MM.1S (cell line): Measurements from ENCODE around the gene KIF5A.

Experiments
- DNase-seq: peaks from one replicate; pipeline ENCODE4 v3.0.0-alpha.2; 2015
- H2AFZ ChIP-seq: fragments of 300-600 bp; sonication (generic); 2 replicates; pipeline ENCODE4 v1.6.0; 2016; ENCODE audit warnings: antibody characterized with exemption, low read length
- H3F3A ChIP-seq: fragments of 300-600 bp; sonication (generic); 2 replicates; pipeline ENCODE4 v1.6.1; 2016; ENCODE audit warnings: mild to moderate bottlenecking, antibody characterized with exemption, low read length, moderate library complexity, mixed read lengths; ENCODE audit not compliant: insufficient read depth
- H3K27ac ChIP-seq: fragments of 300-600 bp; sonication (generic); 2 replicates; pipeline ENCODE4 v1.5.1; 2016; ENCODE audit warnings: mild to moderate bottlenecking, low read length
- H3K27me3 ChIP-seq: fragments of 300-600 bp; sonication (generic); replicated peaks from 2 replicates; pipeline ENCODE4 v1.6.0; 2016; ENCODE audit warnings: low read length; ENCODE audit not compliant: insufficient read depth
- H3K36me3 ChIP-seq: fragments of 300-600 bp; sonication (generic); replicated peaks from 2 replicates; pipeline ENCODE4 v1.6.1; 2016; ENCODE audit warnings: mild to moderate bottlenecking, low read length, mixed read lengths; ENCODE audit not compliant: insufficient read depth
- H3K4me1 ChIP-seq: fragments of 300-600 bp; sonication (generic); 2 replicates; pipeline ENCODE4 v1.6.1; 2016; ENCODE audit warnings: low read length, mixed read lengths
- H3K4me2 ChIP-seq: fragments of 300-600 bp; sonication (generic); 2 replicates; pipeline ENCODE4 v1.6.0; 2016; ENCODE audit warnings: low read depth, low read length
- H3K4me3 ChIP-seq: fragments of 300-600 bp; sonication (generic); 2 replicates; pipeline ENCODE4 v1.5.1; 2016; ENCODE audit warnings: low read length, mixed read lengths
- H3K79me2 ChIP-seq: fragments of 300-600 bp; sonication (generic); 2 replicates; pipeline ENCODE4 v1.6.1; 2016; ENCODE audit warnings: mixed run types, low read length, mixed read lengths
- H3K9ac ChIP-seq: fragments of 300-600 bp; sonication (generic); 2 replicates; pipeline ENCODE4 v1.6.1; 2016; ENCODE audit warnings: low read length, mixed read lengths
- H3K9me2 ChIP-seq: fragments of 300-600 bp; sonication (generic); replicated peaks from 2 replicates; pipeline ENCODE4 v1.6.1; 2016; ENCODE audit warnings: mild to moderate bottlenecking, low read length, mixed read lengths; ENCODE audit not compliant: insufficient read depth
- H3K9me3 ChIP-seq: fragments of 300-600 bp; sonication (generic); replicated peaks from 2 replicates; pipeline ENCODE4 v1.6.1; 2016; ENCODE audit warnings: mild to moderate bottlenecking, low read length, mixed read lengths; ENCODE audit not compliant: insufficient read depth
- H4K20me1 ChIP-seq: fragments of 300-600 bp; sonication (generic); 2 replicates; pipeline ENCODE4 v1.6.1; 2016; ENCODE audit warnings: mild to moderate bottlenecking, low read length, moderate library complexity, mixed read lengths; ENCODE audit not compliant: insufficient read depth
- CTCF ChIP-seq: fragments of 300-600 bp; sonication (generic); IDR thresholded peaks from 2 replicates; pipeline ENCODE4 v1.5.1; 2016; ENCODE audit warnings: antibody characterized with exemption, low read length, mixed read lengths
- EZH2 ChIP-seq: fragments of 300-600 bp; sonication (generic); optimal IDR thresholded peaks from 2 replicates; pipeline ENCODE3; 2017; ENCODE audit warnings: low read depth, mild to moderate bottlenecking, antibody characterized with exemption, low read length, mixed read lengths
- EZH2phosphoT487 ChIP-seq: fragments of 300-600 bp; sonication (generic); IDR thresholded peaks from 2 replicates; pipeline ENCODE4 v1.6.1; 2018; ENCODE audit warnings: antibody characterized with exemption, low read length

Gene KIF5A

DNA sequence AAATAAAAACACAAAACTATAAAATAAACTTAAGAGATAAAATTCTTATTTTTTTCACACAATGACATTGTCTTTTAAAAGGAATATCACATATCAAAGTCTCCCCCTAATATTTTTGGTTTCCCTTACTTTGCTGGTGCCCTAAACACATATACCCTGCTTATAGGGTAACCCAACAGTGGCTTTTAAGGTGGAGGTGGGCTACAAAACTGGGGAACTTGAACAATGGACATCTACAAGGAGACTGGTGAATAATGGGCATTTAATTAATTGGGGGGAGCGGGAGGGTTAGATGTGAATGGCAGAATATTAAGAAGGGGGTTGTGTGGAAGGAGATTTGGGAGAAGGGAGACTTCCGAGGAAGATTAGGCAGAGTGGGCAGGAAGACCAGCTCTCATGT is 73.5 kb downstream of the KIF5A start:
- H3K4me2 ChIP-seq, result no peak overlapping the region
- H3K9me2 ChIP-seq, result no peaks in the 10 kb centered on the region
- H3K79me2 ChIP-seq, result no peaks in the 10 kb centered on the region
- TF ChIP-seq CTCF, result no peak
- TF ChIP-seq EZH2, result no peak
- TF ChIP-seq EZH2phosphoT487, result no peak
- H3K9ac ChIP-seq, result no peak overlapping the region
- H3F3A ChIP-seq, result no peaks in the 10 kb centered on the region
- no peaks in the 10 kb centered on the region for H4K20me1 ChIP-seq
- H3K4me3 ChIP-seq, result no peak overlapping the region
- no peaks in the 10 kb centered on the region for H3K36me3 ChIP-seq
- DNase-seq, result no peak
- no peak overlapping the region for H2AFZ ChIP-seq
- H3K9me3 ChIP-seq, result no peaks in the 10 kb centered on the region
- no peak overlapping the region for H3K27ac ChIP-seq
- peaks cover 43% of the 10 kb centered on the region for H3K27me3 ChIP-seq
- H3K4me1 ChIP-seq, result peaks cover 6% of the 10 kb centered on the region

DNA sequence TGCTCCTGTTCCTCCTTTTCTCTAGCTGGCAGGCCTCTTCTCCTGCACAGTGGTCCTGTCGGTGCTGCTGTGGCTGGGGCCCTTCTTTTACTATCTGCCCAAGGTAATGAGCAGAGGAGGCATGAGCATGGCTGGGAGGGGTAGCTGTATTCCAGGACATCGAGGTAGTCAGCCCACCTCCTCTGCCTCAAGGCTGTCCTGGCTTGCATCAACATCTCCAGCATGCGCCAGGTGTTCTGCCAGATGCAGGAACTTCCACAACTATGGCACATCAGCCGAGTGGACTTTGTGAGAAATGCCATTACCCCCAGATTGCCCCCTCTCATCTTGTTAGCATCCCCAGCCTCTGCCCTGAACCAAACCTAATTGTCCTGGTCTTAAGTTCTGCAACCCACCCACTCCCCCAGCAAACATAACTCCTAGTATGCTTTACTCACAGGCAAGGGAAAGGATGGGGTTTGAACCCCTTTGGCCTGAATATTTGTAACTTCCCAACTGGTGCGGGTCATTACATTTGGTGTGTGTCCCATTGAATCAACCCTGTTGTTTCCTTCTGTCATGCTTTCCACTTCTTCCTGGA is 74.1 kb downstream of the KIF5A start:
- no peak for TF ChIP-seq CTCF
- no peaks in the 10 kb centered on the region for H3K79me2 ChIP-seq
- H3F3A ChIP-seq, result no peaks in the 10 kb centered on the region
- no peak overlapping the region for H3K9ac ChIP-seq
- H3K27ac ChIP-seq, result no peak overlapping the region
- H4K20me1 ChIP-seq, result no peaks in the 10 kb centered on the region
- no peak overlapping the region for H3K4me2 ChIP-seq
- no peaks in the 10 kb centered on the region for H3K9me3 ChIP-seq
- H3K4me3 ChIP-seq, result no peak overlapping the region
- H2AFZ ChIP-seq, result no peak overlapping the region
- no peaks in the 10 kb centered on the region for H3K9me2 ChIP-seq
- peaks cover 40% of the 10 kb centered on the region for H3K27me3 ChIP-seq
- no peak for DNase-seq
- H3K4me1 ChIP-seq, result peaks cover 6% of the 10 kb centered on the region
- no peaks in the 10 kb centered on the region for H3K36me3 ChIP-seq

- Histone ChIP-seq H3K36me3 (no peaks in the 10 kb centered on the region), H3K79me2 (no peaks in the 10 kb centered on the region), H3K9ac (no peak overlapping the region), H3K27me3 (peaks cover 33% of the 10 kb centered on the region), H3K27ac (no peak overlapping the region), H3K4me3 (no peak overlapping the region), H3K9me2 (no peaks in the 10 kb centered on the region), H3K4me1 (peaks cover 6% of the 10 kb centered on the region), H2AFZ (no peak overlapping the region), H4K20me1 (no peaks in the 10 kb centered on the region), H3K4me2 (no peak overlapping the region), H3K9me3 (no peaks in the 10 kb centered on the region), H3F3A (no peaks in the 10 kb centered on the region)
- DNase-seq, result no peak
- TF ChIP-seq CTCF (no peak), EZH2 (no peak), EZH2phosphoT487 (no peak)
These were observed 74.8 kb downstream of the KIF5A start for GRCh38 chr12:57624441-57625220.
